T-helper 17 cell (primary cell): ENCODE data around the gene TBC1D9. TPM values are rescaled to one million over a fixed set of nuclear protein-coding genes. Genes with fewer than 3 reads are reported as not detected.

Experiments
- ATAC-seq: fragments of 150-1000 bp; cut with Tn5 transposase; 2 replicates; pipeline ENCODE4 v1.10.0; 2021; ENCODE audit warnings: mild to moderate bottlenecking, moderate library complexity
- DNase-seq, 3 donors: peaks; one replicate each; pipeline versions ENCODE4 v3.0.0 to v3.0.0-alpha.2; 2020 to 2021
- H3K9me3 ChIP-seq: one replicate; pipeline ENCODE4 v1.7.0; 2013; ENCODE audit warnings: low read length, mild to moderate bottlenecking; ENCODE audit not compliant: control insufficient read depth, poor library complexity, severe bottlenecking
- H3K27ac Mint-ChIP-seq: one replicate; pipeline ENCODE4 v1.8.0; 2022; ENCODE audit warnings: mild to moderate bottlenecking, moderate library complexity, mixed read lengths
- H3K27me3 Mint-ChIP-seq: one replicate; pipeline ENCODE4 v1.8.0; 2022; ENCODE audit warnings: mixed read lengths
- H3K36me3 Mint-ChIP-seq: one replicate; pipeline ENCODE4 v1.8.0; 2022; ENCODE audit warnings: low read depth, mixed read lengths
- H3K4me1 Mint-ChIP-seq: one replicate; pipeline ENCODE4 v1.8.0; 2022; ENCODE audit warnings: mild to moderate bottlenecking, mixed read lengths
- H3K4me3 Mint-ChIP-seq: one replicate; pipeline ENCODE4 v1.8.0; 2022; ENCODE audit warnings: mild to moderate bottlenecking, moderate library complexity, mixed read lengths
- total RNA-seq, 4 donors: library from RNA in 2 of 4; stranded (reverse) in 2 of 4; gene quantifications; one replicate each; pipeline ENCODE4 v1.2.3 and lab custom pipeline; 2022 to 2026

TBC1D9 gene
- total RNA-seq, 2 donors from 2014 or later, result 0.76 to 3.1 TPM

- H3K9me3 ChIP-seq, result no peaks in the 10 kb centered on the region
- H3K36me3 Mint-ChIP-seq, result no peaks in the 10 kb centered on the region
- no peaks in the 10 kb centered on the region for H3K4me1 Mint-ChIP-seq
- H3K27ac Mint-ChIP-seq, result no peak overlapping the region
- ATAC-seq (no peak), DNase-seq (no peak)
- no peak overlapping the region for H3K4me3 Mint-ChIP-seq
- peaks cover 46% of the 10 kb centered on the region for H3K27me3 Mint-ChIP-seq
Measured at GRCh38 chr4:140744421-140744820, 11.8 kb downstream of the TBC1D9 start.

GRCh38 chr4:140743194-140743931 lies 12.8 kb downstream of the TBC1D9 start:
- Mint-ChIP-seq H3K27ac (no peak overlapping the region), H3K36me3 (no peaks in the 10 kb centered on the region), H3K4me1 (no peaks in the 10 kb centered on the region), H3K4me3 (no peak overlapping the region), H3K27me3 (peaks cover 56% of the 10 kb centered on the region)
- no peak for DNase-seq
- H3K9me3 ChIP-seq, result no peaks in the 10 kb centered on the region
- ATAC-seq, result peak; percentile 50

DNA sequence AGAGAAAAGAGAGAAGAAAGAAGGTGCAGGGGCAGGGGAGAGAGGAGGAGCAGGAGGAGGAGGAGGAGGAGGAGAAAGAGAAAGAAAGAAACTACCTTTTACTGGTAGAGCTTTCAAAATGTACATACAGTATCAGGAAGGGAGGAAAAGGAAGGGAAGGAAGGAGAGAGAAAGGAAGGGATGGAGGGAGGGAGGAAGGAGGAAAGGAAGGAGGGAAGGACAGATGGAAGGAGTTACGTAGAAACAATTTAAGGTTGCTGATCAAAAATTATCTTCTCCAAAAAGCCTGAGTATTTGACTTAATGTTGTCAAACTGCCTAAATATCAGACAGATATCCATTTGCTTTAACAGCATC lies 13.4 kb downstream of the TBC1D9 start:
- Mint-ChIP-seq H3K27ac (no peak overlapping the region), H3K4me3 (no peak overlapping the region), H3K4me1 (no peaks in the 10 kb centered on the region), H3K36me3 (no peaks in the 10 kb centered on the region), H3K27me3 (peaks cover 59% of the 10 kb centered on the region)
- ATAC-seq (no peak), DNase-seq (no peak)
- no peaks in the 10 kb centered on the region for H3K9me3 ChIP-seq

DNA sequence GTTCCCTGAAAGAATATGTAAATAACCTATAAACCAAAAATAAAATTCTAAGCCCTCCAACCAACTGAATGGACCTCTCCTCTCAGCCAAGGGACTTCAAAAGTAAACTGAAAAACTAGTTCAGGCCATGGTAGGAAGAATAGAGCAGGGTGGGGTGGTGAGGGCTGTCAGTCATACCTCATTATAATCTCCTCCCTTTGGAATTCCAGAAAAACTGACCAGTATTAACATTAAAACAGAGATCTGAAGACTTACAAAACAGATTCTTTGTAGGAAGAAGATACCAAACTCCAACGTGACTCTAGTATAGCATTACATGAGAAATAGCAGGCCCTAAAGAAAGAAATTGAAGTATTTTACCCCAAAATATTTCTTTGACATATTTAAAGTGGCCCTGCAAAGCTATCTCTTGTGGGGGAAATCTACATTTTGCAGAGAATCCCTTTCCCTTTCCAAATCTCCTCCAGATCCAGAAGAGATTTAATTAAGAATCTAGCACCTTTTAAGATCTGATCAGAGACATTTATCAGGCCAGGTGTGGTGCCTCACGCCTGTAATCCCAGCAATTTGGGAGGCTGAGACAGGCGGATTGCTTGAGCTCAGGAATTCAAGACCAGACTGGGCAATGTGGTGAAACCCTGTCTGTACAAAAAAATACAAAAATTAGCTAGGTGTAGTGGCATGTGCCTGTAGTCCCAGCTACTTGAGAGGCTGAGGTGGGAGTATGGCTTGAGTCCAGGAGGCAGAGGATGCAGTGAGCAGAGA lies 15.1 kb downstream of the TBC1D9 start:
- ATAC-seq, result no peak
- H3K4me1 Mint-ChIP-seq, result no peaks in the 10 kb centered on the region
- no peak overlapping the region for H3K4me3 Mint-ChIP-seq
- H3K27me3 Mint-ChIP-seq, result peaks cover 62% of the 10 kb centered on the region
- no peaks in the 10 kb centered on the region for H3K9me3 ChIP-seq
- no peaks in the 10 kb centered on the region for H3K36me3 Mint-ChIP-seq
- H3K27ac Mint-ChIP-seq, result no peak overlapping the region
- DNase-seq, result no peak

DNA sequence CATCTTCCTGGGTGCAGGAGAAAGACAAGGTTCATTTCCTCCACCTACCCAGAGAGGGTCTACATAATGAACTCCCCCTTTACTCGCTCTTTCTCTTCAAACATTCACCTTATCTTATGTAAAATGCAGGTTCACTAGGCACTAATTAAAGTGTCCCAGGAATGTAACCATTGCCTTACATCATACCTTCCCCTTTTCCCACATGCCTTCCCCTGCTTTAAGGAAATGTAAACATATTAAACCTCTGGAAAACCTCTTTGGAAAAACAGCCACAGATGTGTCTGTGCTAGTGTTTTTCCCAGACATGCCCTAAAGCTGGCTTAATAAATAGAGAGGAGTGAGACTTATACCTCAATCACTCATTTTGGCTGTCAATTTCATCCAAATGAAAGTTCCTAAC lies 15.8 kb downstream of the TBC1D9 start:
- no peak for DNase-seq

GRCh38 chr4:140739971-140740370 lies 16.2 kb downstream of the TBC1D9 start:
- H3K36me3 Mint-ChIP-seq, result no peaks in the 10 kb centered on the region
- no peak overlapping the region for H3K4me3 Mint-ChIP-seq
- no peak for DNase-seq
- no peak overlapping the region for H3K27ac Mint-ChIP-seq
- no peaks in the 10 kb centered on the region for H3K4me1 Mint-ChIP-seq
- H3K27me3 Mint-ChIP-seq, result peaks cover 66% of the 10 kb centered on the region
- ATAC-seq, result no peak
- no peaks in the 10 kb centered on the region for H3K9me3 ChIP-seq

More for the DNA sequence above, 15.8 kb downstream of the TBC1D9 start:
- H3K27me3 Mint-ChIP-seq, result peaks cover 64% of the 10 kb centered on the region
- no peak for ATAC-seq
- H3K27ac Mint-ChIP-seq, result no peak overlapping the region
- no peaks in the 10 kb centered on the region for H3K36me3 Mint-ChIP-seq
- no peaks in the 10 kb centered on the region for H3K4me1 Mint-ChIP-seq
- no peaks in the 10 kb centered on the region for H3K9me3 ChIP-seq
- no peak overlapping the region for H3K4me3 Mint-ChIP-seq

- DNase-seq (no peak), ATAC-seq (no peak)
- H3K9me3 ChIP-seq, result no peaks in the 10 kb centered on the region
- H3K36me3 Mint-ChIP-seq, result no peaks in the 10 kb centered on the region
- no peak overlapping the region for H3K4me3 Mint-ChIP-seq
- no peak overlapping the region for H3K27ac Mint-ChIP-seq
- no peaks in the 10 kb centered on the region for H3K4me1 Mint-ChIP-seq
- H3K27me3 Mint-ChIP-seq, result peaks cover 58% of the 10 kb centered on the region
Measured at GRCh38 chr4:140738139-140738538, 18.0 kb downstream of the TBC1D9 start.

GRCh38 chr4:140736669-140737343 lies 19.4 kb downstream of the TBC1D9 start:
- H3K36me3 Mint-ChIP-seq, result no peaks in the 10 kb centered on the region

GRCh38 chr4:140735779-140736391 lies 20.3 kb downstream of the TBC1D9 start:
- Mint-ChIP-seq H3K4me1 (no peaks in the 10 kb centered on the region), H3K27ac (no peak overlapping the region), H3K4me3 (no peak overlapping the region), H3K27me3 (peaks cover 47% of the 10 kb centered on the region), H3K36me3 (no peaks in the 10 kb centered on the region)
- H3K9me3 ChIP-seq, result no peaks in the 10 kb centered on the region
- ATAC-seq (no peak), DNase-seq (no peak)

More at GRCh38 chr4:140736669-140737343, 19.4 kb downstream of the TBC1D9 start:
- H3K4me1 Mint-ChIP-seq, result no peaks in the 10 kb centered on the region
- ATAC-seq (no peak), DNase-seq (no peak)
- no peak overlapping the region for H3K27ac Mint-ChIP-seq
- peaks cover 54% of the 10 kb centered on the region for H3K27me3 Mint-ChIP-seq
- H3K9me3 ChIP-seq, result no peaks in the 10 kb centered on the region
- no peak overlapping the region for H3K4me3 Mint-ChIP-seq

GRCh38 chr4:140735317-140735716 lies 20.9 kb downstream of the TBC1D9 start:
- Mint-ChIP-seq H3K4me1 (no peaks in the 10 kb centered on the region), H3K4me3 (no peak overlapping the region), H3K27ac (no peak overlapping the region), H3K36me3 (no peaks in the 10 kb centered on the region), H3K27me3 (peaks cover 41% of the 10 kb centered on the region)
- DNase-seq (no peak), ATAC-seq (no peak)
- H3K9me3 ChIP-seq, result no peaks in the 10 kb centered on the region

- Mint-ChIP-seq H3K27me3 (peaks cover 32% of the 10 kb centered on the region), H3K36me3 (no peaks in the 10 kb centered on the region), H3K4me1 (no peaks in the 10 kb centered on the region), H3K4me3 (no peak overlapping the region), H3K27ac (no peak overlapping the region)
- H3K9me3 ChIP-seq, result no peaks in the 10 kb centered on the region
- DNase-seq (no peak), ATAC-seq (no peak)
Measured at GRCh38 chr4:140732780-140733179, 23.4 kb downstream of the TBC1D9 start.

DNA sequence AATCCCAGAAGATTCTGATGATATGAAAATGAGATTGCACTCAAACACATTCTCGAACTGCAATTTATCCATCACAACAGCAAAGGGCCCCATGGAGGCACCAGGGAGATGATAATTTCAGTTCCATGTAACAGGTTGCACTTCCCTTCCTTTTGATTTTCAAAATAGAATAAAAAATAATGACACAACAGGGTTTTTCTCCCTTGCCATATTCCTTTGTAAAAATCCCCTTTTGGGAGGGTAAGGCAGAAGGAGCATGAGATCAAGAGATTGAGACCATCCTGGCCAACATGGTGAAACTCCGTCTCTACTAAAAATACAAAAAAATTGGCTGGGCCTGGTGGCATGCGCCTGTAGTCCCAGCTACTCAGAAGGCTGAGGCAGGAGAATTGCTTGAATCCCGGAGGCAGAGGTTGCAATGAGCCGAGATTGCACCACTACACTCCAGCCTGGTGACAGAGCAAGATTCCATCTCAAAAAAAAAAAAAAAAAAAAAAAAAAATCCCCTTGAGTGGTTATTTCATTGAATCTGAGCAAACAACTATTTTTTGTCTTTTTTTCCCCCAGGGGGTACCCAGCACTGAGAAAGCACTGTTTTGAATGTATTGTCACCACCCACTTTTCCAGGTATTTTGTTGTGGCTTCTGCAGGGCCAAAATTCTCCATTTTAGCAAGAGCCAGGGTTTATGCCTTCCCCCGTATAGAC lies 26.7 kb downstream of the TBC1D9 start:
- Mint-ChIP-seq H3K27ac (no peak overlapping the region), H3K27me3 (peaks cover 17% of the 10 kb centered on the region), H3K36me3 (no peaks in the 10 kb centered on the region), H3K4me3 (no peak overlapping the region), H3K4me1 (no peaks in the 10 kb centered on the region)
- ATAC-seq (no peak), DNase-seq (no peak)
- no peaks in the 10 kb centered on the region for H3K9me3 ChIP-seq
